Sigmoid colon (tissue), 4 donors: ENCODE measurements around the gene FBXO7.

Source experiments
- CTCF ChIP-seq, 4 experiments: fragments of 450-650 bp in 3 of 4; fragments of 200-600 bp in 1 of 4; IDR thresholded peaks; one replicate each; pipeline ENCODE4 v1.5.1; 2016 to 2019; ENCODE audit warnings: antibody characterized with exemption in 4 of 4, mild to moderate bottlenecking in 3 of 4, moderate library complexity in 2 of 4
- EP300 ChIP-seq, 4 donors: sonication (generic); formaldehyde crosslinking; IDR thresholded peaks; one replicate each; pipeline ENCODE4 v1.6.1; 2017; ENCODE audit warnings: antibody characterized with exemption in 4 of 4
- POLR2A ChIP-seq, 2 donors: fragments of 450-650 bp; IDR thresholded peaks; one replicate each; pipeline ENCODE4 v1.6.1; 2016; ENCODE audit warnings: antibody characterized with exemption in 2 of 2, mild to moderate bottlenecking in 2 of 2, moderate library complexity in 2 of 2

- TF ChIP-seq EP300 (IDR thresholded peaks at IDR 0.05): no peak
- no peak for TF ChIP-seq POLR2A (IDR thresholded peaks at IDR 0.05)
- TF ChIP-seq CTCF (IDR thresholded peaks at IDR 0.05): no peak
Measured at GRCh38 chr22:32444068-32444467, 30.5 kb upstream of the FBXO7 start.
